Measurements from ENCODE around the gene SPAG8. TPM values are rescaled to one million over a fixed set of nuclear protein-coding genes. Genes with fewer than 3 reads are reported as not detected.

SPAG8 gene
- total RNA-seq, 1 donor from 2014 or later: not detected

GRCh38 chr9:35856882-35857281 lies 44.8 kb upstream of the SPAG8 start:
- DNase-seq (ENCODE audit: low read depth): no peak
- TF ChIP-seq CTCF (IDR thresholded peaks at IDR 0.05; ENCODE audit: insufficient read depth, low read length, poor library complexity, severe bottlenecking): no peak
- no peaks in the 10 kb centered on the region for H3K36me3 ChIP-seq (ENCODE audit: control insufficient read depth, insufficient read depth, low read length)
- peaks cover 22% of the 10 kb centered on the region for H3K27me3 ChIP-seq (ENCODE audit: control insufficient read depth, insufficient read depth, low read length)
- no peak overlapping the region for H3K4me3 ChIP-seq (ENCODE audit: low read depth, low read length)

GRCh38 chr9:35856206-35856605 lies 44.1 kb upstream of the SPAG8 start:
- TF ChIP-seq CTCF (IDR thresholded peaks at IDR 0.05; ENCODE audit: insufficient read depth, low read length, poor library complexity, severe bottlenecking): no peak
- Histone ChIP-seq H3K36me3 (ENCODE audit: control insufficient read depth, insufficient read depth, low read length) (no peaks in the 10 kb centered on the region), H3K4me3 (ENCODE audit: low read depth, low read length) (no peak overlapping the region), H3K27me3 (ENCODE audit: control insufficient read depth, insufficient read depth, low read length) (peaks cover 16% of the 10 kb centered on the region)
- DNase-seq (ENCODE audit: low read depth): no peak

- DNase-seq (ENCODE audit: low read depth): no peak
- no peak for TF ChIP-seq CTCF (IDR thresholded peaks at IDR 0.05; ENCODE audit: insufficient read depth, low read length, poor library complexity, severe bottlenecking)
These were observed 42.2 kb upstream of the SPAG8 start for GRCh38 chr9:35854091-35854762.

GRCh38 chr9:35852876-35853865 lies 41.1 kb upstream of the SPAG8 start:
- no peak for TF ChIP-seq CTCF (IDR thresholded peaks at IDR 0.05; ENCODE audit: insufficient read depth, low read length, poor library complexity, severe bottlenecking)
- Histone ChIP-seq H3K36me3 (ENCODE audit: control insufficient read depth, insufficient read depth, low read length) (no peaks in the 10 kb centered on the region), H3K27me3 (ENCODE audit: control insufficient read depth, insufficient read depth, low read length) (peaks cover 4% of the 10 kb centered on the region), H3K4me3 (ENCODE audit: low read depth, low read length) (no peak overlapping the region)
- no peak for DNase-seq (ENCODE audit: low read depth)

More at GRCh38 chr9:35854091-35854762, 42.2 kb upstream of the SPAG8 start:
- Histone ChIP-seq H3K36me3 (ENCODE audit: control insufficient read depth, insufficient read depth, low read length) (no peaks in the 10 kb centered on the region), H3K4me3 (ENCODE audit: low read depth, low read length) (no peak overlapping the region), H3K27me3 (ENCODE audit: control insufficient read depth, insufficient read depth, low read length) (peaks cover 5% of the 10 kb centered on the region)

- DNase-seq (ENCODE audit: low read depth): no peak
- TF ChIP-seq CTCF (IDR thresholded peaks at IDR 0.05; ENCODE audit: insufficient read depth, low read length, poor library complexity, severe bottlenecking): no peak
- peaks cover 4% of the 10 kb centered on the region for H3K27me3 ChIP-seq (ENCODE audit: control insufficient read depth, insufficient read depth, low read length)
- H3K36me3 ChIP-seq (ENCODE audit: control insufficient read depth, insufficient read depth, low read length): no peaks in the 10 kb centered on the region
- no peak overlapping the region for H3K4me3 ChIP-seq (ENCODE audit: low read depth, low read length)
These were observed 40.3 kb upstream of the SPAG8 start for GRCh38 chr9:35852267-35852815.
